GM12891 (cell line): ENCODE measurements around the gene RANBP10.

Source experiments
- POLR2A ChIP-seq: IDR thresholded peaks from 2 replicates; pipeline ENCODE4 v1.6.1; 2011; ENCODE audit warnings: low read depth, low read length, control low read depth
- TAF1 ChIP-seq: IDR thresholded peaks from 2 replicates; pipeline ENCODE4 v1.6.1; 2011; ENCODE audit warnings: low read depth, low read length, control low read depth

GRCh38 chr16:67843343-67843765 lies 37.0 kb upstream of the RANBP10 start:
- no peak for TF ChIP-seq TAF1
- TF ChIP-seq POLR2A, result no peak
